Stimulated activated CD8-positive, alpha-beta memory T cell treated with anti-CD3 and anti-CD28 coated beads, Interleukin-4, amount 100 ng/mL, for 24 hours (primary cell): ENCODE data around the gene ZGPAT.
"Not testable (repeated sequence)": the region's sequence is repeated elsewhere in the genome, so short reads cannot be mapped to it uniquely, and the experiment has no call there.

Experiments
- DNase-seq: peaks from one replicate; pipeline ENCODE4 v3.0.0-alpha.2; 2020; ENCODE audit warnings: low read depth

The ZGPAT gene

GRCh38 chr20:63703471-63703975 is 4.3 kb upstream of the ZGPAT start:
- DNase-seq, result no peak

GRCh38 chr20:63703976-63704748 is 3.7 kb upstream of the ZGPAT start:
- no peak for DNase-seq

GRCh38 chr20:63704749-63705117 is 3.1 kb upstream of the ZGPAT start:
- DNase-seq, result no peak

GRCh38 chr20:63705232-63706026 is 2.4 kb upstream of the ZGPAT start:
- DNase-seq, result no peak

GRCh38 chr20:63706027-63706695 is 1.7 kb upstream of the ZGPAT start:
- DNase-seq, result no peak

- DNase-seq, result no peak
Observed at GRCh38 chr20:63706852-63707557, 834 bp upstream of the ZGPAT start.

- DNase-seq, result no peak
Observed at GRCh38 chr20:63708301-63709148, 686 bp downstream of the ZGPAT start.

- DNase-seq, result no peak
Observed at GRCh38 chr20:63709149-63709527, 1.3 kb downstream of the ZGPAT start.

- no peak for DNase-seq
Observed at GRCh38 chr20:63711085-63711645, 3.3 kb downstream of the ZGPAT start.

- no peak for DNase-seq
Observed at GRCh38 chr20:63712191-63712590, 4.4 kb downstream of the ZGPAT start.

GRCh38 chr20:63714858-63715257 is 7.0 kb downstream of the ZGPAT start:
- DNase-seq, result no peak

GRCh38 chr20:63718996-63719395 is 11.2 kb downstream of the ZGPAT start:
- DNase-seq, result no peak

GRCh38 chr20:63722967-63723622 is 15.3 kb downstream of the ZGPAT start:
- not testable (repeated sequence) for DNase-seq

- DNase-seq, result not testable (repeated sequence)
Observed at GRCh38 chr20:63730189-63730733, 22.4 kb downstream of the ZGPAT start.

GRCh38 chr20:63731410-63731809 is 23.6 kb downstream of the ZGPAT start:
- DNase-seq, result no peak

GRCh38 chr20:63732118-63733095 is 24.6 kb downstream of the ZGPAT start:
- DNase-seq, result no peak

- DNase-seq, result no peak
Observed at GRCh38 chr20:63733117-63733516, 25.3 kb downstream of the ZGPAT start.

- DNase-seq, result no peak
Observed at GRCh38 chr20:63733579-63734081, 25.8 kb downstream of the ZGPAT start.
